GM18505 (cell line): Measurements from ENCODE around the gene PURA.

ENCODE experiments used
- ATAC-seq: cut with Tn5 transposase; IDR thresholded peaks from one replicate; pipeline ENCODE4 v1.9.1; 2021; ENCODE audit not compliant: unreplicated experiment
- POLR2A ChIP-seq: IDR thresholded peaks from 4 replicates; pipeline ENCODE4 v1.6.1; 2011; ENCODE audit warnings: borderline replicate concordance; ENCODE audit not compliant: insufficient read depth, insufficient read length; ENCODE audit errors: extremely low read depth

Gene PURA

GRCh38 chr5:140104100-140104499 is 9.8 kb upstream of the PURA start:
- TF ChIP-seq POLR2A = no peak
- ATAC-seq = no peak

- no peak for ATAC-seq
- no peak for TF ChIP-seq POLR2A
Observed at GRCh38 chr5:140106101-140106500, 7.8 kb upstream of the PURA start.

GRCh38 chr5:140106805-140107311 is 7.1 kb upstream of the PURA start:
- ATAC-seq = no peak
- no peak for TF ChIP-seq POLR2A

GRCh38 chr5:140107312-140108092 is 6.4 kb upstream of the PURA start:
- peak; percentile 87 for TF ChIP-seq POLR2A
- peak; percentile 87 for ATAC-seq

GRCh38 chr5:140108093-140109017 is 5.6 kb upstream of the PURA start:
- no peak for ATAC-seq

GRCh38 chr5:140109018-140109758 is 4.7 kb upstream of the PURA start:
- TF ChIP-seq POLR2A = no peak
- no peak for ATAC-seq

More at GRCh38 chr5:140108093-140109017, 5.6 kb upstream of the PURA start:
- TF ChIP-seq POLR2A = no peak

GRCh38 chr5:140109759-140110645 is 3.9 kb upstream of the PURA start:
- TF ChIP-seq POLR2A = no peak
- ATAC-seq = no peak

GRCh38 chr5:140110646-140110957 is 3.3 kb upstream of the PURA start:
- TF ChIP-seq POLR2A = no peak
- no peak for ATAC-seq

- no peak for ATAC-seq
- no peak for TF ChIP-seq POLR2A
Observed at GRCh38 chr5:140111011-140111858, 2.7 kb upstream of the PURA start.

GRCh38 chr5:140111859-140112551 is 1.9 kb upstream of the PURA start:
- no peak for ATAC-seq
- no peak for TF ChIP-seq POLR2A

- ATAC-seq = no peak
- TF ChIP-seq POLR2A = no peak
Observed at GRCh38 chr5:140112685-140113179, 1.2 kb upstream of the PURA start.

GRCh38 chr5:140113180-140113698 is 670 bp upstream of the PURA start:
- no peak for ATAC-seq
- TF ChIP-seq POLR2A = no peak
